ENCODE measurements around the gene RNASE8. TPM values are rescaled to one million over a fixed set of nuclear protein-coding genes. Genes with fewer than 3 reads are reported as not detected.
A peak's percentile ranks its signal among the peaks of the same experiment; 100 is the strongest.

The RNASE8 gene
- polyA plus RNA-seq, 1 donor from 2014 or later = not detected

DNA sequence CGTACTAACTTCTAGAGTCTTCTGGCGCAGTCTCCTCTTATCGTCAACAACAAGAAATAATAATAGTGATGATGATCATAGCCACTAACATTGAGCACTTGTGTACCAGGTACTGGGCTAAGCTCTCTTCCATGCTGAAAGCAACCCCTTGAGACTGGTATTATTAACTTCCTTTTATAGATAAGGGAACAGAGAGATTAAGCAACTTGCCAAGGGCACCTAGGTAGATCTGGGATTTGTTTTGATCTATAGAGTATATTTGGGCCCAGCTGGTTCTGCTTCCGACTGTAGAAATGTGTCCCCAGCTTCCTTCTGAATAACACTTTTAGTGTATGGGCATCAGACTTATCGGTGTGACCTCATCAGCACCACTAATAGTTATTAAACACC is 42.0 kb downstream of the RNASE8 start:
- no peak overlapping the region for H2AFZ ChIP-seq (ENCODE audit: low read depth, low read length)
- no peaks in the 10 kb centered on the region for H4K20me1 ChIP-seq (ENCODE audit: insufficient read depth)
- H3K27ac ChIP-seq (ENCODE audit: low read length) = peak overlapping the region; percentile 87
- H3K9me2 ChIP-seq (ENCODE audit: insufficient read depth, low read length) = no peaks in the 10 kb centered on the region
- no peaks in the 10 kb centered on the region for H3K27me3 ChIP-seq (ENCODE audit: insufficient read depth, low read depth, low read length)
- TF ChIP-seq TAF1 (IDR thresholded peaks at IDR 0.05; ENCODE audit: low read depth) (no peak), MXI1 (conservative IDR thresholded peaks at IDR 0.05; ENCODE audit: poor library complexity, severe bottlenecking) (no peak), POLR2AphosphoS5 (IDR thresholded peaks at IDR 0.05) (no peak), EZH2 (IDR thresholded peaks at IDR 0.05; ENCODE audit: borderline replicate concordance, insufficient read depth, low read length, poor library complexity, severe bottlenecking) (no peak), EP300 (conservative IDR thresholded peaks at IDR 0.05; ENCODE audit: poor library complexity, severe bottlenecking) (no peak), RAD21 (conservative IDR thresholded peaks at IDR 0.05) (no peak), SMC3 (conservative IDR thresholded peaks at IDR 0.05; ENCODE audit: poor library complexity) (no peak)
- TF ChIP-seq, protein P1, sequence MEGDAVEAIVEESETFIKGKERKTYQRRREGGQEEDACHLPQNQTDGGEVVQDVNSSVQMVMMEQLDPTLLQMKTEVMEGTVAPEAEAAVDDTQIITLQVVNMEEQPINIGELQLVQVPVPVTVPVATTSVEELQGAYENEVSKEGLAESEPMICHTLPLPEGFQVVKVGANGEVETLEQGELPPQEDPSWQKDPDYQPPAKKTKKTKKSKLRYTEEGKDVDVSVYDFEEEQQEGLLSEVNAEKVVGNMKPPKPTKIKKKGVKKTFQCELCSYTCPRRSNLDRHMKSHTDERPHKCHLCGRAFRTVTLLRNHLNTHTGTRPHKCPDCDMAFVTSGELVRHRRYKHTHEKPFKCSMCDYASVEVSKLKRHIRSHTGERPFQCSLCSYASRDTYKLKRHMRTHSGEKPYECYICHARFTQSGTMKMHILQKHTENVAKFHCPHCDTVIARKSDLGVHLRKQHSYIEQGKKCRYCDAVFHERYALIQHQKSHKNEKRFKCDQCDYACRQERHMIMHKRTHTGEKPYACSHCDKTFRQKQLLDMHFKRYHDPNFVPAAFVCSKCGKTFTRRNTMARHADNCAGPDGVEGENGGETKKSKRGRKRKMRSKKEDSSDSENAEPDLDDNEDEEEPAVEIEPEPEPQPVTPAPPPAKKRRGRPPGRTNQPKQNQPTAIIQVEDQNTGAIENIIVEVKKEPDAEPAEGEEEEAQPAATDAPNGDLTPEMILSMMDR (IDR thresholded peaks at IDR 0.05; ENCODE audit: poor library complexity, severe bottlenecking) = no peak
- TF ChIP-seq, protein P2, sequence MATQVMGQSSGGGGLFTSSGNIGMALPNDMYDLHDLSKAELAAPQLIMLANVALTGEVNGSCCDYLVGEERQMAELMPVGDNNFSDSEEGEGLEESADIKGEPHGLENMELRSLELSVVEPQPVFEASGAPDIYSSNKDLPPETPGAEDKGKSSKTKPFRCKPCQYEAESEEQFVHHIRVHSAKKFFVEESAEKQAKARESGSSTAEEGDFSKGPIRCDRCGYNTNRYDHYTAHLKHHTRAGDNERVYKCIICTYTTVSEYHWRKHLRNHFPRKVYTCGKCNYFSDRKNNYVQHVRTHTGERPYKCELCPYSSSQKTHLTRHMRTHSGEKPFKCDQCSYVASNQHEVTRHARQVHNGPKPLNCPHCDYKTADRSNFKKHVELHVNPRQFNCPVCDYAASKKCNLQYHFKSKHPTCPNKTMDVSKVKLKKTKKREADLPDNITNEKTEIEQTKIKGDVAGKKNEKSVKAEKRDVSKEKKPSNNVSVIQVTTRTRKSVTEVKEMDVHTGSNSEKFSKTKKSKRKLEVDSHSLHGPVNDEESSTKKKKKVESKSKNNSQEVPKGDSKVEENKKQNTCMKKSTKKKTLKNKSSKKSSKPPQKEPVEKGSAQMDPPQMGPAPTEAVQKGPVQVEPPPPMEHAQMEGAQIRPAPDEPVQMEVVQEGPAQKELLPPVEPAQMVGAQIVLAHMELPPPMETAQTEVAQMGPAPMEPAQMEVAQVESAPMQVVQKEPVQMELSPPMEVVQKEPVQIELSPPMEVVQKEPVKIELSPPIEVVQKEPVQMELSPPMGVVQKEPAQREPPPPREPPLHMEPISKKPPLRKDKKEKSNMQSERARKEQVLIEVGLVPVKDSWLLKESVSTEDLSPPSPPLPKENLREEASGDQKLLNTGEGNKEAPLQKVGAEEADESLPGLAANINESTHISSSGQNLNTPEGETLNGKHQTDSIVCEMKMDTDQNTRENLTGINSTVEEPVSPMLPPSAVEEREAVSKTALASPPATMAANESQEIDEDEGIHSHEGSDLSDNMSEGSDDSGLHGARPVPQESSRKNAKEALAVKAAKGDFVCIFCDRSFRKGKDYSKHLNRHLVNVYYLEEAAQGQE (IDR thresholded peaks at IDR 0.05; ENCODE audit: borderline replicate concordance) = no peak
- no peaks in the 10 kb centered on the region for H3K9me3 ChIP-seq (ENCODE audit: low read length)
- H3K4me2 ChIP-seq (ENCODE audit: low read length) = peak overlapping the region; percentile 22
- peak overlapping the region; percentile 70 for H3K4me3 ChIP-seq (ENCODE audit: low read length)
- H3F3A ChIP-seq (ENCODE audit: insufficient read depth, low read length, poor library complexity, severe bottlenecking) = peaks cover 6% of the 10 kb centered on the region
- peaks cover 31% of the 10 kb centered on the region for H3K79me2 ChIP-seq (replicated peaks; ENCODE audit: insufficient read depth, low read length)
- H3K36me3 ChIP-seq (ENCODE audit: insufficient read depth, low read length) = no peaks in the 10 kb centered on the region
- peak overlapping the region; percentile 87 for H3K9ac ChIP-seq (ENCODE audit: low read length)

DNA sequence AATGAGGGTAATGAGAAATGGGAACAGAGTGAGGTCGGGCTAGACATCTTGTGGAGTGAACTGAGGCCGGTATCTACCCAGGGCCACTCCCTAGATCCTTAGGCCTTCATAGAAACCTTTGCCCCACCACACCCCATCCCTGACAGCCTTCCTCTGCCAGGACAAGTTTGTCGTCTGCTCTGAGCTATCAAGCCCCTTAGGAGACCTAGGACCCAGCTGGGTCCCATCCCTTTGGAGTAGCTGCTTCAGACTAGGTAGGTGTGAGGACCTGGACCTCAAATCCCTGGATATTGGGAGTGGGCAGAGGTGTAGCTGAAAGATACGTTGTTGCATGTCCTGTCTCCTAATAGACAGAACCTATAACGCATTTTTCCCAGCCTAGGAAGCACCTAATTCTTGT is 43.3 kb downstream of the RNASE8 start, which contains the start of gene TMEM253:
TMEM253 (plus strand) TSS at position 136 of the 400 bp plus-strand sequence. CDS start 278 bp downstream, outside the sequence.
- H2AFZ ChIP-seq (ENCODE audit: low read depth, low read length) = no peak within 1 kb of the TSS
- no peaks in the 10 kb centered on the region for H4K20me1 ChIP-seq (ENCODE audit: insufficient read depth)
- peaks cover 31% of the 10 kb centered on the region for H3K79me2 ChIP-seq (replicated peaks; ENCODE audit: insufficient read depth, low read length)
- H3K27me3 ChIP-seq (ENCODE audit: insufficient read depth, low read depth, low read length) = no peaks in the 10 kb centered on the region
- no peaks in the 10 kb centered on the region for H3K9me2 ChIP-seq (ENCODE audit: insufficient read depth, low read length)
- no peak within 1 kb of the TSS for H3K4me3 ChIP-seq (ENCODE audit: low read length)
- H3K36me3 ChIP-seq (ENCODE audit: insufficient read depth, low read length) = no peaks in the 10 kb centered on the region
- peaks cover 6% of the 10 kb centered on the region for H3F3A ChIP-seq (ENCODE audit: insufficient read depth, low read length, poor library complexity, severe bottlenecking)
- TF ChIP-seq RAD21 (conservative IDR thresholded peaks at IDR 0.05) = no peak
- TF ChIP-seq, protein P2 (IDR thresholded peaks at IDR 0.05; ENCODE audit: borderline replicate concordance) = no peak
- no peak for TF ChIP-seq POLR2AphosphoS5 (IDR thresholded peaks at IDR 0.05)
- TF ChIP-seq, protein P1 (IDR thresholded peaks at IDR 0.05; ENCODE audit: poor library complexity, severe bottlenecking) = no peak
- no peak for TF ChIP-seq SMC3 (conservative IDR thresholded peaks at IDR 0.05; ENCODE audit: poor library complexity)
- no peak for TF ChIP-seq EP300 (conservative IDR thresholded peaks at IDR 0.05; ENCODE audit: poor library complexity, severe bottlenecking)
- no peak for TF ChIP-seq EZH2 (IDR thresholded peaks at IDR 0.05; ENCODE audit: borderline replicate concordance, insufficient read depth, low read length, poor library complexity, severe bottlenecking)
- TF ChIP-seq TAF1 (IDR thresholded peaks at IDR 0.05; ENCODE audit: low read depth) = no peak
- no peak for TF ChIP-seq MXI1 (conservative IDR thresholded peaks at IDR 0.05; ENCODE audit: poor library complexity, severe bottlenecking)
- H3K9me3 ChIP-seq (ENCODE audit: low read length) = no peaks in the 10 kb centered on the region
- H3K4me2 ChIP-seq (ENCODE audit: low read length) = no peak within 1 kb of the TSS
- no peak within 1 kb of the TSS for H3K9ac ChIP-seq (ENCODE audit: low read length)
- H3K27ac ChIP-seq (ENCODE audit: low read length) = no peak within 1 kb of the TSS
